Loucy (cell line): ENCODE data around the gene AKR1C8.

Experiments used
- EZH2phosphoT487 ChIP-seq: fragments of 200-600 bp; IDR thresholded peaks from 2 replicates; pipeline ENCODE4 v1.6.1; 2018; ENCODE audit warnings: antibody characterized with exemption, mild to moderate bottlenecking, moderate library complexity, borderline replicate concordance
- TF ChIP-seq, protein P1 (sequence below): fragments of 200-600 bp; sonication (generic); conservative IDR thresholded peaks from 2 replicates; pipeline ENCODE4 v1.5.1; 2014; ENCODE audit warnings: mild to moderate bottlenecking, antibody characterized with exemption, low read length

DNA sequence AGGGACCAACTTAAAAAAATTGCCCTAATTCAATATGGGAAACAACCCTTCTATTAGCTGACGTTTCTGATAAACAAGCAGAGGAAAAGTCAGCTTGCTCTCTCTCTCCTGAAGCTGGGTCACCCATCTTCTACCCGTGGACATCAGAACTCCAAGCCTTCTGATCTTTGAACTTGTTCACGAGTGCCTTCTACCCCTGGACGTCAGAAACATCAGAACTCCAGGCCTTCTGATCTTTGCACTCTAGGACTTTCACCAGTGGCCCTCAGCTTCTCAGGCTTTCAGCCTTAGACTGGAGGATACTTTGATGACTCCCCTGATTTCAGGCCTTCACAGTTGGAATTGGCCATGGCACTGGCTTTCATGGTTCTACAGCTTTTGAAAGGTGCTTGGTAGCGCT is 41.8 kb downstream of the AKR1C8 start:
- TF ChIP-seq, protein P1, sequence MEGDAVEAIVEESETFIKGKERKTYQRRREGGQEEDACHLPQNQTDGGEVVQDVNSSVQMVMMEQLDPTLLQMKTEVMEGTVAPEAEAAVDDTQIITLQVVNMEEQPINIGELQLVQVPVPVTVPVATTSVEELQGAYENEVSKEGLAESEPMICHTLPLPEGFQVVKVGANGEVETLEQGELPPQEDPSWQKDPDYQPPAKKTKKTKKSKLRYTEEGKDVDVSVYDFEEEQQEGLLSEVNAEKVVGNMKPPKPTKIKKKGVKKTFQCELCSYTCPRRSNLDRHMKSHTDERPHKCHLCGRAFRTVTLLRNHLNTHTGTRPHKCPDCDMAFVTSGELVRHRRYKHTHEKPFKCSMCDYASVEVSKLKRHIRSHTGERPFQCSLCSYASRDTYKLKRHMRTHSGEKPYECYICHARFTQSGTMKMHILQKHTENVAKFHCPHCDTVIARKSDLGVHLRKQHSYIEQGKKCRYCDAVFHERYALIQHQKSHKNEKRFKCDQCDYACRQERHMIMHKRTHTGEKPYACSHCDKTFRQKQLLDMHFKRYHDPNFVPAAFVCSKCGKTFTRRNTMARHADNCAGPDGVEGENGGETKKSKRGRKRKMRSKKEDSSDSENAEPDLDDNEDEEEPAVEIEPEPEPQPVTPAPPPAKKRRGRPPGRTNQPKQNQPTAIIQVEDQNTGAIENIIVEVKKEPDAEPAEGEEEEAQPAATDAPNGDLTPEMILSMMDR: no peak
- TF ChIP-seq EZH2phosphoT487: no peak
